Adrenal gland (tissue), 12 donors: ENCODE results near the gene BAG5. TPM values are rescaled to one million over a fixed set of nuclear protein-coding genes. Genes with fewer than 3 reads are reported as not detected.

Experiments used
- DNase-seq, 7 donors: peaks; one replicate each; pipeline ENCODE4 v3.0.0-alpha.2; 2019 to 2020
- H3K27ac ChIP-seq, 5 donors: fragments of 200-600 bp; sonication (generic) in 4 of 5; 1 replicate in 3 of 5; 2 replicates in 2 of 5; pipeline versions ENCODE4 v1.5.1 to v1.8.0; 2016 to 2020; ENCODE audit warnings: mild to moderate bottlenecking in 1 of 5
- H3K27me3 ChIP-seq: fragments of 200-600 bp; 2 replicates; pipeline ENCODE4 v1.8.0; 2021
- H3K36me3 ChIP-seq, 2 donors: fragments of 200-600 bp; replicated peaks in 1 of 2; 1 replicate in 1 of 2; 2 replicates in 1 of 2; pipeline versions ENCODE4 v1.5.1 to v1.8.0; 2018 to 2022
- H3K4me1 ChIP-seq, 2 donors: fragments of 200-600 bp; replicated peaks in 1 of 2; 1 replicate in 1 of 2; 2 replicates in 1 of 2; pipeline versions ENCODE4 v1.5.1 to v1.8.0; 2018 to 2021
- H3K4me3 ChIP-seq, 4 donors: fragments of 200-600 bp; sonication (generic) in 3 of 4; one replicate each; pipeline ENCODE4 v1.5.1; 2016 to 2018
- H3K9me3 ChIP-seq, 3 donors: fragments of 200-600 bp; sonication (generic) in 1 of 3; replicated peaks in 1 of 3; 1 replicate in 2 of 3; 2 replicates in 1 of 3; pipeline versions ENCODE4 v1.5.1 to v1.8.0; 2016 to 2021
- CTCF ChIP-seq, 6 experiments: fragments of 450-650 bp in 4 of 6; fragments of 200-600 bp in 2 of 6; sonication (generic) in 1 of 6; IDR thresholded peaks; 1 replicate in 5 of 6; 2 replicates in 1 of 6; pipeline versions ENCODE4 v1.5.1 to v1.8.0; 2016 to 2021; ENCODE audit warnings: antibody characterized with exemption in 6 of 6, mild to moderate bottlenecking in 2 of 6, moderate library complexity in 1 of 6
- POLR2A ChIP-seq, 2 donors: fragments of 450-650 bp; IDR thresholded peaks; one replicate each; pipeline ENCODE4 v1.6.1; 2017; ENCODE audit warnings: antibody characterized with exemption in 2 of 2, mild to moderate bottlenecking in 2 of 2, moderate library complexity in 1 of 2
- WGBS, 4 donors: extraction: QIAGEN DNeasy Blood & Tissue Kit in 2 of 4; methylation state at CpG; one replicate each; pipeline versions ENCODE4 v1.1.5 to v1.1.7; 2013 to 2017; 5-methylcytosine and 5-hydroxymethylcytosine counted together
- intact Hi-C, 2 donors: fragments of 100-400 bp; cut with DNase I; formaldehyde crosslinking; loops; one replicate each; pipeline versions ENCODE4 v1.14.1 to v1.15.0; 2022 to 2023
- polyA plus RNA-seq, 3 donors: library from polyadenylated mRNA; stranded (reverse); fragments of 200-250 nt in 2 of 3; fragments of 350-450 nt in 1 of 3; fragmentation: Illumina TruSeq in 1 of 3; extraction: RNeasy Lipid Tissue Mini Kit (QIAGEN cat#74804) in 1 of 3; gene quantifications; one replicate each; pipeline ENCODE4 v1.2.3, GENCODE V29; 2013 to 2014
- total RNA-seq, 9 donors: library from RNA; depleted of rRNA in 4 of 9; stranded (reverse); fragments of >200 nt in 4 of 9; fragments of 120-200 nt in 1 of 9; fragmentation: NEBNext Ultra II Directional in 1 of 9; extraction: Animal tissue kit (Norgen Biotek cat#: 25700) in 1 of 9; gene quantifications; one replicate each; pipeline versions ENCODE4 v1.1.0 to v1.2.4, GENCODE V29; 2013 to 2023
- donor health status: healthy with polysubstance abuse.
- donor health status: Bipolar disorder and iron deficiency.
- donor health status: DM: yes; HTN: yes; CAD: no.
- donor health status: DM: no; HTN: no; CAD: no.
- donor health status: DM: no; HTN: no; CAD: no.
- donor health status: DM: yes; HTN: yes; CAD: no.

The BAG5 gene
- total and polyA plus RNA-seq, 12 donors, result 5.2 to 33.5 (median 24.7) TPM

- H3K4me1 ChIP-seq, result peaks cover 6 to 16% of the 10 kb centered on the region in 2 donors
- H3K9me3 ChIP-seq, result no peaks in the 10 kb centered on the region
- TF ChIP-seq POLR2A (IDR thresholded peaks at IDR 0.05) (no peak), CTCF (IDR thresholded peaks at IDR 0.05) (no peak)
- no peaks in the 10 kb centered on the region for H3K27me3 ChIP-seq
- H3K27ac ChIP-seq, result no peak overlapping the region
- intact Hi-C loops, result loop anchor here in 1 of 2 donors (10.0 kb wide), 1 partner anchor 111 kb away; no protein-coding TSS in a partner anchor
- WGBS, 4 donors, result 64 to 75% (median 69%) methylated on average over 5 to 6 of the region's 6 CpGs
- no peak overlapping the region for H3K4me3 ChIP-seq
- peaks cover 0 to 32% of the 10 kb centered on the region in 2 donors for H3K36me3 ChIP-seq
- DNase-seq, result no peak
Observed at GRCh38 chr14:103574104-103574503, 11.6 kb upstream of the BAG5 start.

GRCh38 chr14:103569408-103569807, 7.0 kb upstream of the BAG5 start:
- intact Hi-C loops, result no loop called here

GRCh38 chr14:103568952-103569351, 6.5 kb upstream of the BAG5 start:
- Histone ChIP-seq H3K4me1 (peaks cover 3 to 8% of the 10 kb centered on the region in 2 donors), H3K36me3 (peaks cover 0 to 10% of the 10 kb centered on the region in 2 donors), H3K4me3 (no peak overlapping the region), H3K27me3 (no peaks in the 10 kb centered on the region), H3K27ac (no peak overlapping the region), H3K9me3 (no peaks in the 10 kb centered on the region)
- WGBS, 4 donors, result 69 to 93% (median 84%) methylated on average over 5 to 8 of the region's 8 CpGs
- no peak for TF ChIP-seq POLR2A (IDR thresholded peaks at IDR 0.05)
- no peak for TF ChIP-seq CTCF (IDR thresholded peaks at IDR 0.05)
- DNase-seq, result no peak
- intact Hi-C loops, result no loop called here

More at GRCh38 chr14:103569408-103569807, 7.0 kb upstream of the BAG5 start:
- Histone ChIP-seq H3K4me1 (peaks cover 0 to 3% of the 10 kb centered on the region in 2 donors), H3K9me3 (no peaks in the 10 kb centered on the region), H3K27me3 (no peaks in the 10 kb centered on the region), H3K27ac (no peak overlapping the region), H3K36me3 (peaks cover 0 to 14% of the 10 kb centered on the region in 2 donors), H3K4me3 (no peak overlapping the region)
- no peak for DNase-seq
- TF ChIP-seq POLR2A (IDR thresholded peaks at IDR 0.05), result no peak
- TF ChIP-seq CTCF (IDR thresholded peaks at IDR 0.05), result no peak
- 77 to 86% (median 83%) methylated on average over 11 of the region's 11 CpGs for WGBS, 4 donors

- Histone ChIP-seq H3K9me3 (no peaks in the 10 kb centered on the region), H3K4me3 (peak overlapping the region in 2 of 4 donors; percentile 87), H3K27ac (no peak overlapping the region), H3K27me3 (no peaks in the 10 kb centered on the region), H3K36me3 (peaks cover 0 to 11% of the 10 kb centered on the region in 2 donors), H3K4me1 (peaks cover 18 to 42% of the 10 kb centered on the region in 2 donors)
- 68 to 76% (median 72%) methylated on average over 21 of the region's 21 CpGs for WGBS, 4 donors
- intact Hi-C loops, result no loop called here
- TF ChIP-seq CTCF (IDR thresholded peaks at IDR 0.05) (no peak), POLR2A (IDR thresholded peaks at IDR 0.05) (no peak)
- DNase-seq, result no peak
Observed at GRCh38 chr14:103563844-103564505, 1.5 kb upstream of the BAG5 start.
